Jurkat, Clone E6-1 (cell line): ENCODE results near the gene STARD6.

Experiments used
- DNase-seq: peaks from one replicate; pipeline ENCODE4 v3.0.0-alpha.2; 2011; ENCODE audit warnings: low read depth, low spot score
- H3K4me3 ChIP-seq: 2 replicates; pipeline ENCODE4 v1.5.1; 2011; ENCODE audit warnings: mild to moderate bottlenecking, low read length, control low read depth, moderate library complexity

STARD6 gene

DNA sequence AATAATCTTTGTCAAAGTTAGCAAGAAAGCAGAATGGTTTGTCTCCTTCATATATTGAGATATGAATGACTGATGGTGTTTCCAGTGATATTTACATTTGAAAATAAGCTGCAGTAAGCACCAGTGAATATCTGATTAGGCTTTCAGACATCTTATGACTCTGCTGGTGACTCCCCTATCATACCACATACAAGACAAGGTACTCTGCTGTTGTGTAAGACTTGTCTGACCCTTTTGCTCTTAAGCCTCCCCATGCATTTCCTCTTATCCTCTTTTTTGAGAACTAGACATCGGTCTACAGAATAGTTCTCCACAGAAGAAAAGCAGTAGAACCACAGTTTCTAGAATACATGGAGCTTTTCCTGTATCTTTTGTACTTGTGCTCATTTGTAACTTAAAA, 79.0 kb downstream of the STARD6 start:
- DNase-seq: no peak
- no peak overlapping the region for H3K4me3 ChIP-seq

GRCh38 chr18:54277899-54278298, 79.8 kb downstream of the STARD6 start:
- no peak for DNase-seq
- H3K4me3 ChIP-seq: no peak overlapping the region
